ENCODE data around the gene TMCC2.
A peak's percentile ranks its signal among the peaks of the same experiment; 100 is the strongest.

- TF ChIP-seq CTCF (IDR thresholded peaks at IDR 0.05) (peak in 2 of 6 experiments; percentile 10 to 18), POLR2A (IDR thresholded peaks at IDR 0.05) (peak; percentile 21 to 52)
Observed at GRCh38 chr1:205317311-205317917, 89.7 kb downstream of the TMCC2 start.

Measured in Peyer's patch (tissue), 4 donors.